HepG2 (cell line): ENCODE measurements around the gene GCHFR. TPM values are rescaled to one million over a fixed set of nuclear protein-coding genes. Genes with fewer than 3 reads are reported as not detected.
A peak's percentile ranks its signal among the peaks of the same experiment; 100 is the strongest.

Experiments
- ATAC-seq: fragments of 200-7000 bp; cut with Tn5 transposase; 3 replicates; pipeline ENCODE4 v1.9.1; 2020; ENCODE audit warnings: mild to moderate bottlenecking, moderate library complexity
- BruUV-seq: library from RNA; stranded (reverse); fragments of 400-500 nt; replicated peaks from 2 replicates; lab custom pipeline; 2021; lab: Mats Ljungman, UMichigan
- CTCF ChIA-PET: fragments of 300-600 bp; formaldehyde crosslinking; extraction: SDS; loops from one replicate; lab custom pipeline; 2021; ENCODE audit warnings: low total read pairs, inconsistent platforms, low intra/inter-chr PET ratio; lab: Yijun Ruan, JAX
- POLR2A ChIA-PET: fragments of 350-600 bp; sonication (Branson Sonifier 250); formaldehyde crosslinking; loops from one replicate; lab custom pipeline; 2020; ENCODE audit warnings: antibody characterized with exemption, inconsistent platforms; lab: Yijun Ruan, JAX
- DNase-seq: peaks from one replicate; pipeline ENCODE4 v3.0.0-alpha.2; 2015; ENCODE audit warnings: low spot score
- FAIRE-seq: peaks from 3 replicates; lab custom pipeline; 2011; peaks lifted over from hg19 to GRCh38; lab: Jason Lieb, UNC
- H2AFZ ChIP-seq: one replicate; pipeline ENCODE4 v1.6.1; 2011; ENCODE audit warnings: low read length, inconsistent platforms
- H3K27ac ChIP-seq: fragments of 300-600 bp; 3 replicates; pipeline ENCODE4 v1.8.0; 2011; ENCODE audit warnings: mixed run types, mild to moderate bottlenecking, mixed read lengths, low read length, inconsistent platforms; ENCODE audit not compliant: insufficient read depth; ENCODE audit errors: extremely low read length
- H3K27me3 ChIP-seq, 2 experiments: fragments of 200-600 bp in 1 of 2; 2 replicates in 1 of 2; 3 replicates in 1 of 2; pipeline versions ENCODE4 v1.6.0 to v1.8.0; 2011; ENCODE audit warnings: low read length in 2 of 2, mild to moderate bottlenecking in 2 of 2, moderate library complexity in 2 of 2, inconsistent platforms in 1 of 2; ENCODE audit not compliant: insufficient read depth in 2 of 2, control insufficient read depth in 1 of 2
- H3K36me3 ChIP-seq, 2 experiments: fragments of 200-600 bp in 1 of 2; replicated peaks in 1 of 2; 2 replicates in 1 of 2; 3 replicates in 1 of 2; pipeline versions ENCODE4 v1.5.1 to v1.8.0; 2011; ENCODE audit warnings: low read length in 2 of 2, inconsistent platforms in 1 of 2; ENCODE audit not compliant: insufficient read depth in 2 of 2, control insufficient read depth in 1 of 2
- H3K4me1 ChIP-seq: 2 replicates; pipeline ENCODE4 v1.5.1; 2012; ENCODE audit warnings: low read length, inconsistent platforms; ENCODE audit not compliant: insufficient read depth
- H3K4me2 ChIP-seq: 2 replicates; pipeline ENCODE4 v1.6.0; 2011; ENCODE audit warnings: low read depth, low read length, inconsistent platforms
- H3K4me3 ChIP-seq, 3 experiments: fragments of 200-600 bp in 1 of 3; sonication (generic), shearing (Covaris generic) in 1 of 3; replicated peaks in 1 of 3; 2 replicates each; pipeline ENCODE4 v1.5.1; 2011 to 2016; ENCODE audit warnings: low read length in 3 of 3, inconsistent platforms in 2 of 3, low read depth in 2 of 3, mild to moderate bottlenecking in 2 of 3, control low read depth in 1 of 3, mixed read lengths in 1 of 3; ENCODE audit not compliant: insufficient read depth in 1 of 3
- H3K79me2 ChIP-seq: one replicate; pipeline ENCODE4 v1.6.1; 2011; ENCODE audit warnings: low read length, inconsistent platforms; ENCODE audit not compliant: insufficient read depth
- H3K9ac ChIP-seq: 2 replicates; pipeline ENCODE4 v1.6.0; 2011; ENCODE audit warnings: mild to moderate bottlenecking, low read depth, low read length, inconsistent platforms; ENCODE audit not compliant: insufficient read depth
- H3K9me3 ChIP-seq: 2 replicates; pipeline ENCODE4 v1.5.1; 2012; ENCODE audit warnings: mild to moderate bottlenecking, low read length
- H4K20me1 ChIP-seq: 2 replicates; pipeline ENCODE4 v1.6.0; 2011; ENCODE audit warnings: inconsistent platforms, mild to moderate bottlenecking, low read length, moderate library complexity; ENCODE audit not compliant: insufficient read depth
- CENPX ChIP-seq: sonication (generic); formaldehyde crosslinking; IDR thresholded peaks from 2 replicates; pipeline ENCODE4 v1.9.0; 2021; ENCODE audit warnings: mild to moderate bottlenecking, missing genetic modification reagents, moderate library complexity
- EZH2 ChIP-seq: conservative IDR thresholded peaks from 2 replicates; pipeline ENCODE4 v1.6.1; 2012; ENCODE audit warnings: mild to moderate bottlenecking, low read depth, low read length, moderate library complexity
- MED1 ChIP-seq: sonication (generic); formaldehyde crosslinking; IDR thresholded peaks from 2 replicates; pipeline ENCODE4 v1.4.0; 2020; ENCODE audit warnings: missing genetic modification reagents
- NR2F1 ChIP-seq, 2 experiments: fragments of 450-650 bp in 1 of 2; formaldehyde crosslinking in 1 of 2; IDR thresholded peaks; 2 replicates each; pipeline versions ENCODE4 v1.5.0 to v1.6.1; 2016 to 2020; ENCODE audit warnings: mild to moderate bottlenecking in 1 of 2, missing compliant biosample characterization in 1 of 2, missing genetic modification reagents in 1 of 2, moderate library complexity in 1 of 2
- PAF1 ChIP-seq: IDR thresholded peaks from 2 replicates; pipeline ENCODE4 v1.6.1; 2016; ENCODE audit warnings: missing genetic modification reagents, missing compliant biosample characterization
- RARA ChIP-seq: IDR thresholded peaks from 2 replicates; pipeline ENCODE4 v1.6.1; 2016; ENCODE audit warnings: missing genetic modification reagents, missing compliant biosample characterization
- RELA ChIP-seq: sonication (generic); formaldehyde crosslinking; IDR thresholded peaks from 2 replicates; pipeline ENCODE4 v1.4.0; 2020; ENCODE audit warnings: missing genetic modification reagents
- TCF7L2 ChIP-seq: IDR thresholded peaks from 2 replicates; pipeline ENCODE4 v1.6.1; 2011; ENCODE audit warnings: mild to moderate bottlenecking, low read depth, low read length, moderate library complexity
- ZNF572 ChIP-seq: sonication (generic); formaldehyde crosslinking; IDR thresholded peaks from 2 replicates; pipeline ENCODE4 v1.5.1; 2020; ENCODE audit warnings: mild to moderate bottlenecking, missing genetic modification reagents
- WGBS: methylation state at CpG from one replicate; pipeline ENCODE4 v1.1.6; 2017; ENCODE audit warnings: low lambda C conversion rate; 5-methylcytosine and 5-hydroxymethylcytosine counted together
- in situ Hi-C: cut with HindIII; loops from 2 replicates; pipeline ENCODE4 v1.10.0; 2017; ENCODE audit warnings: low pct_unique_long_range_greater_than_20kb; ENCODE audit not compliant: extremely low pct_ligation_motif_present
- intact Hi-C: fragments of 100-400 bp; cut with micrococcal nuclease; formaldehyde crosslinking; loops from one replicate; pipeline ENCODE4 v1.10.0; 2022; ENCODE audit not compliant: unreplicated experiment
- polyA plus RNA-seq, 8 experiments: library from polyadenylated mRNA; depleted of rRNA in 3 of 8; stranded (reverse) in 7 of 8; unstranded in 1 of 8; fragments of >200 nt; fragmentation: Illumina TruSeq in 4 of 8; extraction: Trizol in 4 of 8; gene quantifications; 2 replicates each; pipeline versions ENCODE4 v1.2.1 to v1.2.3, GENCODE V29; 2011 to 2016; ENCODE audit warnings: low read depth in 4 of 8, missing spikeins in 1 of 8, mixed read lengths in 1 of 8; ENCODE audit not compliant: insufficient read depth in 1 of 8
- total RNA-seq, 5 experiments: library from RNA; depleted of rRNA; stranded (reverse); fragments of >200 nt; fragmentation: Illumina TruSeq; extraction: Trizol; gene quantifications; 2 replicates each; pipeline ENCODE4 v1.2.3, GENCODE V29; 2016; ENCODE audit warnings: low read depth in 1 of 5
- TF ChIP-seq, protein P1 (sequence below), 2 experiments: fragments of 450-650 bp in 1 of 2; sonication (generic) in 1 of 2; formaldehyde crosslinking in 1 of 2; IDR thresholded peaks; 2 replicates each; pipeline versions ENCODE4 v1.6.1 to v1.8.0; 2016 to 2022; ENCODE audit warnings: antibody characterized with exemption in 1 of 2, mild to moderate bottlenecking in 1 of 2, missing genetic modification reagents in 1 of 2
- TF ChIP-seq, protein P2 (sequence below): sonication (generic); formaldehyde crosslinking; IDR thresholded peaks from 2 replicates; pipeline ENCODE4 v1.4.0; 2020; ENCODE audit warnings: mild to moderate bottlenecking, missing genetic modification reagents
- TF ChIP-seq, protein P3 (sequence below): sonication (generic); formaldehyde crosslinking; IDR thresholded peaks from 2 replicates; pipeline ENCODE4 v1.8.0; 2022; ENCODE audit warnings: missing genetic modification reagents, low read depth, mild to moderate bottlenecking, borderline replicate concordance

The GCHFR gene
- total and polyA plus RNA-seq, 2 of the 13 experiments (the other 11 are each of a cell fraction or from before 2014, with no cell fraction given): 51.5 to 92.4 TPM

DNA sequence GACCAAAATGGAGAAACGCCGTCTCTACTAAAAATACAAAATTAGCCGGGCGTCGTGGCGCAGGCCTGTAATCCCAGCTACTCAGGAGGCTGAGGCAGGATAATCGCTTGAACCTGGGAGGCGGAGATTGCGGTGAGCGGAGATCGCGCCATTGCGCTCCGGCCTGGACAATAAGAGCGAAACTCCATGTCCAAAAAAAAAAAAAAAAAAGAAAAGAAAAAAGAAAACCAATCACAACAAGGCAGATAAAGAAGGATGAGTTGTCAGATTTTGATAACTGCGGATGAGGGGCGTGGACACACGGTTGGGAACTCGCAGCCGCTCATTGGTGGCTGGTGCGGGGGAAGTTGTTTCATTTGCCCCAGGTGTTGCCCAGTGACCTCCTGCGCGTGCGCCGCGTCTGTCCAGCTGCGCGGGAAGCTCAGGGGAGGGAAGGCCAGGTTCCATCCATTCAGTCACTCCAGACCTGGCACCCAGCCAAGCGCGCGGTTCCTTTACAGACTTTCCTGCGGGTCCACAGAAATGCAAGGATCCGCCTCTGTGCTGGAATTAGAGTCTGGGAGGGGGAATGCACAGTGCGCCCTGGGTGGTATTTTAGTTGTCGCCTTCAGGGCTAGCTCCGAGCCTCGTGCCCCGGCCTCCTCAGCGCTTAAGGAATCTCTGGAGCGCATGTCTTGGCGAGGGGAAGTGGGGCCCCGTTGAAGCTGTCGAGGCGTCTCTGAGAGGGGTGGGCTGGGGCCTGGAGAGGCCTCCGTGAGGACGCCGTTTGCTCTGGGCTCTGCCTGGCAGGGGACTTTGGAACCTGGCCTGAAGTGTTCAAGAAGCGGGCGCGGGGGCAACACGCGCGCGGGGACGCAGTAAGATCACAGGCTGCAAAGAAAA, 708 bp upstream of the GCHFR start:
- FAIRE-seq (peak; percentile 60), ATAC-seq (peak; percentile 44), DNase-seq (peak; percentile 85)
- POLR2A ChIA-PET: interaction anchor here (0.5 to 2.1 kb wide), 13 partner anchors 9 to 131 kb away, joined by 3 to 16 read pairs (median 3); partner anchors contain the start of genes DNAJC17, RAD51, VPS18 and ZFYVE19
- Histone ChIP-seq H3K9me3 (no peaks in the 10 kb centered on the region), H3K36me3 (peaks cover 3 to 14% of the 10 kb centered on the region in 2 experiments; a peak in 4 of 5 replicates), H2AFZ (no peak overlapping the region), H4K20me1 (no peaks in the 10 kb centered on the region), H3K4me3 (peak overlapping the region; percentile 55 to 81 (median 74); a peak in 5 of 6 replicates), H3K4me1 (peaks cover 59% of the 10 kb centered on the region), H3K27ac (peak overlapping the region; percentile 100), H3K79me2 (peaks cover 11% of the 10 kb centered on the region), H3K27me3 (no peaks in the 10 kb centered on the region), H3K9ac (peak overlapping the region; percentile 89), H3K4me2 (peak overlapping the region; percentile 83)
- CTCF ChIA-PET: interaction anchor here (1.7 kb wide), 1 partner anchor 19 kb away, joined by 4 read pairs; no protein-coding TSS in a partner anchor
- TSS peak; percentile 87 for BruUV-seq
- in situ Hi-C loops: no loop called here
- intact Hi-C loops: loop anchor here (5.0 kb wide), 1 partner anchor 196 kb away; the partner anchor contains the start of genes CCDC32 and RPUSD2
- 47% methylated on average over 33 of the region's 55 CpGs for WGBS
- TF ChIP-seq ZNF572 (no peak), TCF7L2 (no peak), EZH2 (no peak), NR2F1 (CRISPR knock-in tag; IDR thresholded peaks at IDR 0.05) (0 out of 4 replicates have a peak, but pooled peaks of 1 of the 2 experiments have one; percentile 10), RARA (no peak), PAF1 (CRISPR knock-in tag) (no peak), MED1 (CRISPR knock-in tag) (0 out of 2 replicates have a peak, but pooled peaks have one; percentile 11), CENPX (no peak), RELA (CRISPR knock-in tag) (no peak)
- TF ChIP-seq, protein P1, sequence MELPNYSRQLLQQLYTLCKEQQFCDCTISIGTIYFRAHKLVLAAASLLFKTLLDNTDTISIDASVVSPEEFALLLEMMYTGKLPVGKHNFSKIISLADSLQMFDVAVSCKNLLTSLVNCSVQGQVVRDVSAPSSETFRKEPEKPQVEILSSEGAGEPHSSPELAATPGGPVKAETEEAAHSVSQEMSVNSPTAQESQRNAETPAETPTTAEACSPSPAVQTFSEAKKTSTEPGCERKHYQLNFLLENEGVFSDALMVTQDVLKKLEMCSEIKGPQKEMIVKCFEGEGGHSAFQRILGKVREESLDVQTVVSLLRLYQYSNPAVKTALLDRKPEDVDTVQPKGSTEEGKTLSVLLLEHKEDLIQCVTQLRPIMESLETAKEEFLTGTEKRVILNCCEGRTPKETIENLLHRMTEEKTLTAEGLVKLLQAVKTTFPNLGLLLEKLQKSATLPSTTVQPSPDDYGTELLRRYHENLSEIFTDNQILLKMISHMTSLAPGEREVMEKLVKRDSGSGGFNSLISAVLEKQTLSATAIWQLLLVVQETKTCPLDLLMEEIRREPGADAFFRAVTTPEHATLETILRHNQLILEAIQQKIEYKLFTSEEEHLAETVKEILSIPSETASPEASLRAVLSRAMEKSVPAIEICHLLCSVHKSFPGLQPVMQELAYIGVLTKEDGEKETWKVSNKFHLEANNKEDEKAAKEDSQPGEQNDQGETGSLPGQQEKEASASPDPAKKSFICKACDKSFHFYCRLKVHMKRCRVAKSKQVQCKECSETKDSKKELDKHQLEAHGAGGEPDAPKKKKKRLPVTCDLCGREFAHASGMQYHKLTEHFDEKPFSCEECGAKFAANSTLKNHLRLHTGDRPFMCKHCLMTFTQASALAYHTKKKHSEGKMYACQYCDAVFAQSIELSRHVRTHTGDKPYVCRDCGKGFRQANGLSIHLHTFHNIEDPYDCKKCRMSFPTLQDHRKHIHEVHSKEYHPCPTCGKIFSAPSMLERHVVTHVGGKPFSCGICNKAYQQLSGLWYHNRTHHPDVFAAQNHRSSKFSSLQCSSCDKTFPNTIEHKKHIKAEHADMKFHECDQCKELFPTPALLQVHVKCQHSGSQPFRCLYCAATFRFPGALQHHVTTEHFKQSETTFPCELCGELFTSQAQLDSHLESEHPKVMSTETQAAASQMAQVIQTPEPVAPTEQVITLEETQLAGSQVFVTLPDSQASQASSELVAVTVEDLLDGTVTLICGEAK (IDR thresholded peaks at IDR 0.05): no peak
- TF ChIP-seq, protein P1 (CRISPR knock-in tag; IDR thresholded peaks at IDR 0.05): peak; percentile 73
- TF ChIP-seq, protein P2, sequence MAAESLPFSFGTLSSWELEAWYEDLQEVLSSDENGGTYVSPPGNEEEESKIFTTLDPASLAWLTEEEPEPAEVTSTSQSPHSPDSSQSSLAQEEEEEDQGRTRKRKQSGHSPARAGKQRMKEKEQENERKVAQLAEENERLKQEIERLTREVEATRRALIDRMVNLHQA (CRISPR knock-in tag): no peak
- TF ChIP-seq, protein P3, sequence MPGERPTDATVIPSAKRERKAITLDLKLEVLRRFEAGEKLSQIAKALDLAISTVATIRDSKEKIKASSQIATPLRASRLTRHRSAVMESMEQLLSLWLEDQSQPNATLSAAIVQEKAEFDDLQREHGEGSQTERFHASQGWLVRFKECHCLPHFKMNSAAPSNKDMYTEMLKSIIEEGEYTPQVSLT (CRISPR knock-in tag): no peak; the same call in 1 of the 2 replicates
